Loucy (cell line): ENCODE data around the gene RAD54L.

Experiments
- EZH2phosphoT487 ChIP-seq: fragments of 200-600 bp; IDR thresholded peaks from 2 replicates; pipeline ENCODE4 v1.6.1; 2018; ENCODE audit warnings: antibody characterized with exemption, mild to moderate bottlenecking, moderate library complexity, borderline replicate concordance
- TF ChIP-seq, protein P1 (sequence below): fragments of 200-600 bp; sonication (generic); conservative IDR thresholded peaks from 2 replicates; pipeline ENCODE4 v1.5.1; 2014; ENCODE audit warnings: mild to moderate bottlenecking, antibody characterized with exemption, low read length

DNA sequence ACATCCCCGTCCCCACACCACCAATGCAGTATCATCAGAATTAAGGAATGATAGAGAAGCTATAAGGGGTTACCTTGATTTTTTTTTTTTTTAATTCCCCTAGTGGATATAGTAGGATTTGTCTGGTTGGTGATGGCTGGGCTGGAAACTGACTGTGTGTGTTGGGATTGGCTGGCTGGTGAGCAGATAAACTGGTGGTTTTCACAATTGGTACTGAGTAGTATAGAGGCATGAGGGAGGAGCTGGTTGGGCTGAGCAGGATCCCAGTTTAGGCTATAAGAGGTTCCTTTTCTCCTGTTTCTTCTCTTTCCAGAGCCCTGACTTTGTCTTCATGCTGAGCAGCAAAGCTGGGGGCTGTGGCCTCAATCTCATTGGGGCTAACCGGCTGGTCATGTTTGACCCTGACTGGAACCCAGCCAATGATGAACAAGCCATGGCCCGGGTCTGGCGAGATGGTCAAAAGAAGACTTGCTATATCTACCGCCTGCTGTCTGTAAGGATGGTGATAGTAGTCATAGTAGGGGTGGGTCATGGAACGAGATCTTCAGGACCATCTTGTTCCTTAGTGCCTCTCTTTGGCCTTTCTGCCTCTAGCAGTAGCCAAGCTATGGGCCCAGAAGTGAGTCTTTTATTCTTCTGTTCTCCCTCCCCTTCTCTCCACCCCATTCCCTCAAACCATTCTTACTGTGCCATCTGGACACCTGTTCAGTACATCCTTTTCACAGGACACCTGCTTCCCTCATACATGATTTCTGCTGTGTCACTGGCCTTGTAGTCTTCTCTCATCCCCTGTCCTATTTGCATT is 26.9 kb downstream of the RAD54L start:
- TF ChIP-seq, protein P1, sequence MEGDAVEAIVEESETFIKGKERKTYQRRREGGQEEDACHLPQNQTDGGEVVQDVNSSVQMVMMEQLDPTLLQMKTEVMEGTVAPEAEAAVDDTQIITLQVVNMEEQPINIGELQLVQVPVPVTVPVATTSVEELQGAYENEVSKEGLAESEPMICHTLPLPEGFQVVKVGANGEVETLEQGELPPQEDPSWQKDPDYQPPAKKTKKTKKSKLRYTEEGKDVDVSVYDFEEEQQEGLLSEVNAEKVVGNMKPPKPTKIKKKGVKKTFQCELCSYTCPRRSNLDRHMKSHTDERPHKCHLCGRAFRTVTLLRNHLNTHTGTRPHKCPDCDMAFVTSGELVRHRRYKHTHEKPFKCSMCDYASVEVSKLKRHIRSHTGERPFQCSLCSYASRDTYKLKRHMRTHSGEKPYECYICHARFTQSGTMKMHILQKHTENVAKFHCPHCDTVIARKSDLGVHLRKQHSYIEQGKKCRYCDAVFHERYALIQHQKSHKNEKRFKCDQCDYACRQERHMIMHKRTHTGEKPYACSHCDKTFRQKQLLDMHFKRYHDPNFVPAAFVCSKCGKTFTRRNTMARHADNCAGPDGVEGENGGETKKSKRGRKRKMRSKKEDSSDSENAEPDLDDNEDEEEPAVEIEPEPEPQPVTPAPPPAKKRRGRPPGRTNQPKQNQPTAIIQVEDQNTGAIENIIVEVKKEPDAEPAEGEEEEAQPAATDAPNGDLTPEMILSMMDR = no peak
- TF ChIP-seq EZH2phosphoT487 = no peak
